Lower leg skin (tissue), 3 donors: ENCODE data around the gene SCG5.

ENCODE experiments used
- CTCF ChIP-seq, 3 donors: fragments of 450-650 bp; IDR thresholded peaks; one replicate each; pipeline ENCODE4 v1.5.1; 2016; ENCODE audit warnings: antibody characterized with exemption in 3 of 3, mild to moderate bottlenecking in 3 of 3, moderate library complexity in 2 of 3
- POLR2A ChIP-seq, 2 donors: fragments of 450-650 bp; IDR thresholded peaks; one replicate each; pipeline ENCODE4 v1.6.1; 2016 to 2017; ENCODE audit warnings: antibody characterized with exemption in 2 of 2, mild to moderate bottlenecking in 1 of 2, moderate library complexity in 1 of 2

GRCh38 chr15:32670623-32671022 lies 29.1 kb downstream of the SCG5 start:
- TF ChIP-seq POLR2A (IDR thresholded peaks at IDR 0.05) (no peak), CTCF (IDR thresholded peaks at IDR 0.05) (no peak)
